Activated B cell treated with CpG ODN at 0.5 μM for 24 hours (primary cell): ENCODE measurements around the gene BLM. TPM values are rescaled to one million over a fixed set of nuclear protein-coding genes. Genes with fewer than 3 reads are reported as not detected.

ENCODE experiments used
- ATAC-seq: fragments of 200-7000 bp; cut with Tn5 transposase; one replicate; pipeline ENCODE4 v1.10.0; 2021; ENCODE audit warnings: low read depth, mild to moderate bottlenecking, moderate library complexity
- CTCF ChIA-PET: fragments of 350-600 bp; sonication (Branson Sonifier 250); formaldehyde crosslinking; loops from one replicate; lab custom pipeline; 2021; ENCODE audit warnings: antibody characterized with exemption; lab: Charles Lee
- POLR2A ChIA-PET: fragments of 350-600 bp; sonication (Branson Sonifier 250); formaldehyde crosslinking; loops from one replicate; lab custom pipeline; 2021; ENCODE audit warnings: antibody characterized with exemption; lab: Charles Lee
- DNase-seq: peaks from one replicate; pipeline ENCODE4 v3.0.0; 2022
- H3K27ac Mint-ChIP-seq: one replicate; pipeline ENCODE4 v1.8.0; 2020; ENCODE audit warnings: mixed read lengths
- H3K27me3 Mint-ChIP-seq: one replicate; pipeline ENCODE4 v1.8.0; 2021; ENCODE audit warnings: mixed read lengths
- H3K36me3 Mint-ChIP-seq: one replicate; pipeline ENCODE4 v1.8.0; 2021; ENCODE audit warnings: low read depth, mixed read lengths
- H3K4me1 Mint-ChIP-seq: one replicate; pipeline ENCODE4 v1.8.0; 2021; ENCODE audit warnings: mixed read lengths
- H3K4me3 Mint-ChIP-seq: one replicate; pipeline ENCODE4 v1.8.0; 2020; ENCODE audit warnings: mild to moderate bottlenecking, mixed read lengths
- H3K9me3 Mint-ChIP-seq: one replicate; pipeline ENCODE4 v1.8.0; 2020; ENCODE audit warnings: mixed read lengths
- intact Hi-C: fragments of 100-400 bp; cut with micrococcal nuclease; formaldehyde crosslinking; loops from one replicate; pipeline ENCODE4 v1.15.1; 2024
- total RNA-seq: library from RNA; stranded (reverse); gene quantifications from 2 replicates; pipeline ENCODE4 v1.2.3, GENCODE V29; 2022
- TF ChIP-seq, protein P1 (sequence below): fragments of 200-600 bp; IDR thresholded peaks from one replicate; pipeline ENCODE4 v1.8.0; 2022; ENCODE audit warnings: antibody characterized with exemption, mild to moderate bottlenecking

Gene BLM
- total RNA-seq, 1 donor from 2014 or later: 23.4 TPM

DNA sequence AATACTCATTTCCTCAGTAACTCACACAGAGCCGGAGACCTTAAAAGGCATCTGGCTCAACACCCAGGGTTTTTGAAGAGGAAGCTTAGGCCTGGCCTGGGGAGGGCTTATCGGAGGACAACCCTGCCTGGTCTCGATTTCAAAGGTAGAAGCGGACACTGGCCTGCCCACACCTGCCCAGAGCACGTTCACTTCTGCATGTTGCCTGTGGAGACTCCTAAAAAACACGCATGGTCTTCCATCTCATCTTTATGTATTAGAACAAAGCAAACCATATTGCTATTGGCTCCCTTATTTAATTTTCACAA, 95.8 kb downstream of the BLM start:
- TF ChIP-seq, protein P1, sequence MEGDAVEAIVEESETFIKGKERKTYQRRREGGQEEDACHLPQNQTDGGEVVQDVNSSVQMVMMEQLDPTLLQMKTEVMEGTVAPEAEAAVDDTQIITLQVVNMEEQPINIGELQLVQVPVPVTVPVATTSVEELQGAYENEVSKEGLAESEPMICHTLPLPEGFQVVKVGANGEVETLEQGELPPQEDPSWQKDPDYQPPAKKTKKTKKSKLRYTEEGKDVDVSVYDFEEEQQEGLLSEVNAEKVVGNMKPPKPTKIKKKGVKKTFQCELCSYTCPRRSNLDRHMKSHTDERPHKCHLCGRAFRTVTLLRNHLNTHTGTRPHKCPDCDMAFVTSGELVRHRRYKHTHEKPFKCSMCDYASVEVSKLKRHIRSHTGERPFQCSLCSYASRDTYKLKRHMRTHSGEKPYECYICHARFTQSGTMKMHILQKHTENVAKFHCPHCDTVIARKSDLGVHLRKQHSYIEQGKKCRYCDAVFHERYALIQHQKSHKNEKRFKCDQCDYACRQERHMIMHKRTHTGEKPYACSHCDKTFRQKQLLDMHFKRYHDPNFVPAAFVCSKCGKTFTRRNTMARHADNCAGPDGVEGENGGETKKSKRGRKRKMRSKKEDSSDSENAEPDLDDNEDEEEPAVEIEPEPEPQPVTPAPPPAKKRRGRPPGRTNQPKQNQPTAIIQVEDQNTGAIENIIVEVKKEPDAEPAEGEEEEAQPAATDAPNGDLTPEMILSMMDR: no peak
- H3K4me1 Mint-ChIP-seq: peaks cover 67% of the 10 kb centered on the region
- no peaks in the 10 kb centered on the region for H3K27me3 Mint-ChIP-seq
- DNase-seq (no peak), ATAC-seq (no peak)
- no peak overlapping the region for H3K27ac Mint-ChIP-seq
- POLR2A ChIA-PET: interaction anchor here (0.6 kb wide), 1 partner anchor 32 kb away, joined by 3 read pairs; no protein-coding TSS in a partner anchor
- CTCF ChIA-PET: no interaction called here
- intact Hi-C loops: no loop called here
- H3K36me3 Mint-ChIP-seq: peaks cover 44% of the 10 kb centered on the region
- H3K9me3 Mint-ChIP-seq: no peaks in the 10 kb centered on the region
- no peak overlapping the region for H3K4me3 Mint-ChIP-seq

DNA sequence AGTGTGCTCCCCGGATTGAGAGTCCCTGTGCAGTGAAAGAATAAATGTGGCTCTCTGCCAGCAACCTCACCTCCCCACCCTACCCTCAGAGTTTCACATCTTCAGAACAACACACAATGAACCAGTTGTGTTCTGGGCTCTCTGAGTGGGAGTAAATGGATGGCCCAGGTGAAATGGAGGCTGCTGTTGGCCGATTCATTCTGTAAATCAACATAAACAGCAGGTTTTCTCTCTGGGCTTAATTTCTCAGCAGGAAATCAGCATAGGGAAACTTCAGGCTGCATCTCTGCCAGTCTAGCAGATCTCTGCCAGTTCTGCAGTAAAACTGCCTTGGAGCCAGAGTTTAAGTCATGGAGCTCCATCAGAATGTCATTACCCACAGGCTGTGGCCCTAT, 96.6 kb downstream of the BLM start:
- no peak for DNase-seq
- ATAC-seq: no peak
- intact Hi-C loops: no loop called here
- ChIA-PET POLR2A (no interaction called here), CTCF (interaction anchor here (1.4 kb wide), 1 partner anchor 71 kb away, joined by 3 read pairs; no protein-coding TSS in a partner anchor)
- Mint-ChIP-seq H3K4me3 (no peak overlapping the region), H3K4me1 (peaks cover 67% of the 10 kb centered on the region), H3K27me3 (no peaks in the 10 kb centered on the region), H3K27ac (no peak overlapping the region), H3K9me3 (no peaks in the 10 kb centered on the region), H3K36me3 (peaks cover 44% of the 10 kb centered on the region)
- TF ChIP-seq, protein P1: no peak

DNA sequence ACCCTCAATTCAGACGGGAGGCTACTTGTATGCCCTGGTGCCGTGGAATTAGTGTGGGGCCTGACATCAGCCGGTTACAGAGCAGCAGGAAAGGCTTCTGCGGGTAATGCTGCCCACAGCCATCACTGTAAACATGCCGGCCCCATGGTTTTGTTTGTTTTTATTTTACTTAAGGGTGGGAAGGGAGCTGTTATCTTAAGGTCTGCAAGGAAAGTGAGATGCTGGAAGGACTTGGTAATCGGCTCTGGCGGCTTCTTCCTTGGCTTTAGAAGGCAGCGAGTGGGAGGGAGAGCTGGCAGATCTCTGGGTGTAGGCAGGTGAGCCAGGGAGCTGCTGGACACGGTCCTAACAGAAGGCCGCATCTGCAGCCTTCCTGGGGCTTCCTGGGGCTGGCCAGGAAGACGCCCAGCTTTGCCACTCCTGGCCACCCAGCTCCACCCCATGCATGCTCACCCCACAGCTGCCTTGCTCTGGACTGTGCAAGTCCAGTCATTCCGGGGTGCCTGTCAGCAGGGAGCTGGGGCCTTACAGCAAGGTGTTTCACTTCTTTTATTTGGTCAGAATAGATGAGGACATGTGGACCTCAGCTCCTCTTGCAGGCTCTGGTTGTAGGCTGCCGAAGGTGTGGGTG, 97.2 kb downstream of the BLM start:
- peaks cover 42% of the 10 kb centered on the region for H3K36me3 Mint-ChIP-seq
- TF ChIP-seq, protein P1: no peak
- ChIA-PET POLR2A (interaction anchor here (1.3 kb wide), 1 partner anchor 11 kb away, joined by 5 read pairs; no protein-coding TSS in a partner anchor), CTCF (interaction anchor here (1.4 kb wide), 1 partner anchor 71 kb away, joined by 3 read pairs; no protein-coding TSS in a partner anchor)
- intact Hi-C loops: no loop called here
- H3K4me3 Mint-ChIP-seq: no peak overlapping the region
- no peak overlapping the region for H3K27ac Mint-ChIP-seq
- no peaks in the 10 kb centered on the region for H3K9me3 Mint-ChIP-seq
- H3K4me1 Mint-ChIP-seq: peaks cover 64% of the 10 kb centered on the region
- no peaks in the 10 kb centered on the region for H3K27me3 Mint-ChIP-seq
- no peak for ATAC-seq
- no peak for DNase-seq

DNA sequence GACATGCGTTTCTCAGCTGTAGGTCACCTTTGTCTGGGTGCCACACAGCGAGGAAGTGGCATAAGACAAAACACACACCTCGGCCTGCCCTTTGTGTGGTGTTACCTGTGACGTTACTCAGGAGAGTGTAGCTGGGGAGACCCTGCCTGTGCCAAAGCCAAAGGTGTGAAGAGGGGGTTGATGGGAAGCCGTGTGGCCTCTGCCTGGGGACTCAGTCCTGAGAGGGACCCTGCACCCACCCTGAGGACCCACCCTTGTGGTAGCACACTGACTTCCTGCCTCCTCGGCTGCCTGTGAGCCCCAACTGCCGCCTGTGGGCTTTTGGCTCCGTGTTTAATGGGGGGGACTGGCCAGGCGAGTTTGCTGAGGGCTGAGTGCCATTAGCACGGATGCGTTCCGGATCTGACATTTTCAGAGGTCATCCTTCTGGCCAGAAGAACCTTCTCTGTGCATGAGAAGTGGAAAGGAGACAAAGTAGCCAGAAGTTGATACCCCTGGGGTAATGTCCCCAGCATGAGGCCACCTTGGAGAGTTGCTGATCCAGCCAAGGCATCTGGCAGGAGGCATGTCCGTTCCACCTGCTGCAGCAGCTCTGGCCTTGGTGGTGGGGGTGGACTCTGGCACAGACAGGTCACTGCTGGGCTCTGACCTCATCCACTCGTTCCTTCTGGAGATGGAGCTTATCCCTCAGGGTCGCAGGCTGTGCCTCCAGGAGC, 99.4 kb downstream of the BLM start:
- DNase-seq (no peak), ATAC-seq (no peak)
- Mint-ChIP-seq H3K27ac (no peak overlapping the region), H3K4me1 (peaks cover 47% of the 10 kb centered on the region), H3K36me3 (peaks cover 28% of the 10 kb centered on the region), H3K4me3 (no peak overlapping the region), H3K27me3 (no peaks in the 10 kb centered on the region), H3K9me3 (no peaks in the 10 kb centered on the region)
- intact Hi-C loops: no loop called here
- CTCF ChIA-PET: interaction anchor here (2.8 kb wide), 1 partner anchor 69 kb away, joined by 42 read pairs; the partner anchor contains the start of gene FES
- POLR2A ChIA-PET: interaction anchor here (0.5 to 1.2 kb wide), 3 partner anchors 14 to 117 kb away, joined by 4 to 6 read pairs (median 5); no protein-coding TSS in a partner anchor
- TF ChIP-seq, protein P1: no peak
